ENCODE measurements around the gene C1QL1. TPM values are rescaled to one million over a fixed set of nuclear protein-coding genes. Genes with fewer than 3 reads are reported as not detected.

The C1QL1 gene
- total RNA-seq, 1 experiment from 2014 or later = 8.6 TPM

GRCh38 chr17:44983563-44983962, 15.5 kb upstream of the C1QL1 start:
- peaks cover 11% of the 10 kb centered on the region for H3K4me1 ChIP-seq (ENCODE audit: insufficient read depth, low read length, poor library complexity, severe bottlenecking)
- no TSS peak for BruUV-seq (replicated peaks)
- ChIA-PET CTCF (no interaction called here), POLR2A (ENCODE audit: low non-redundant PET) (interaction anchor here (0.6 kb wide), 1 partner anchor 48 kb away, joined by 8 read pairs; no protein-coding TSS in a partner anchor)
- no peak overlapping the region for H3K4me3 ChIP-seq (ENCODE audit: low read depth, low read length, poor library complexity, severe bottlenecking)
- intact Hi-C loops (cut with micrococcal nuclease; ENCODE audit: unreplicated experiment) = no loop called here
- no peaks in the 10 kb centered on the region for H3K9me3 ChIP-seq (ENCODE audit: low read depth, low read length, poor library complexity, severe bottlenecking)
- no peaks in the 10 kb centered on the region for H3K27me3 ChIP-seq (replicated peaks; ENCODE audit: insufficient read depth, low read depth, low read length, poor library complexity)
- H3K27ac ChIP-seq (ENCODE audit: low read depth, low read length, poor library complexity, severe bottlenecking) = no peak overlapping the region
- H3K36me3 ChIP-seq (ENCODE audit: insufficient read depth, low read length, poor library complexity, severe bottlenecking) = no peaks in the 10 kb centered on the region
- TF ChIP-seq CTCF (conservative IDR thresholded peaks at IDR 0.05; ENCODE audit: low read depth, low read length) (no peak), EZH2 (IDR thresholded peaks at IDR 0.05; ENCODE audit: borderline replicate concordance, low read depth, low read length, poor library complexity, severe bottlenecking) (no peak)
- DNase-seq (ENCODE audit: low spot score) = no peak

- no peaks in the 10 kb centered on the region for H3K27me3 ChIP-seq (replicated peaks; ENCODE audit: insufficient read depth, low read depth, low read length, poor library complexity)
- H3K27ac ChIP-seq (ENCODE audit: low read depth, low read length, poor library complexity, severe bottlenecking) = no peak overlapping the region
- H3K36me3 ChIP-seq (ENCODE audit: insufficient read depth, low read length, poor library complexity, severe bottlenecking) = no peaks in the 10 kb centered on the region
- intact Hi-C loops (cut with micrococcal nuclease; ENCODE audit: unreplicated experiment) = no loop called here
- no TSS peak for BruUV-seq (replicated peaks)
- ChIA-PET POLR2A (ENCODE audit: low non-redundant PET) (no interaction called here), CTCF (no interaction called here)
- peaks cover 2% of the 10 kb centered on the region for H3K4me1 ChIP-seq (ENCODE audit: insufficient read depth, low read length, poor library complexity, severe bottlenecking)
- no peak overlapping the region for H3K4me3 ChIP-seq (ENCODE audit: low read depth, low read length, poor library complexity, severe bottlenecking)
- no peaks in the 10 kb centered on the region for H3K9me3 ChIP-seq (ENCODE audit: low read depth, low read length, poor library complexity, severe bottlenecking)
- DNase-seq (ENCODE audit: low spot score) = no peak
- TF ChIP-seq EZH2 (IDR thresholded peaks at IDR 0.05; ENCODE audit: borderline replicate concordance, low read depth, low read length, poor library complexity, severe bottlenecking) (no peak), CTCF (conservative IDR thresholded peaks at IDR 0.05; ENCODE audit: low read depth, low read length) (no peak)
These were observed 14.1 kb upstream of the C1QL1 start for GRCh38 chr17:44982113-44982702.

- no peak for DNase-seq (ENCODE audit: low spot score)
- H3K27me3 ChIP-seq (replicated peaks; ENCODE audit: insufficient read depth, low read depth, low read length, poor library complexity) = no peaks in the 10 kb centered on the region
- BruUV-seq (replicated peaks) = no TSS peak
- ChIA-PET POLR2A (ENCODE audit: low non-redundant PET) (no interaction called here), CTCF (no interaction called here)
- H3K4me3 ChIP-seq (ENCODE audit: low read depth, low read length, poor library complexity, severe bottlenecking) = no peak overlapping the region
- no peaks in the 10 kb centered on the region for H3K4me1 ChIP-seq (ENCODE audit: insufficient read depth, low read length, poor library complexity, severe bottlenecking)
- no peaks in the 10 kb centered on the region for H3K9me3 ChIP-seq (ENCODE audit: low read depth, low read length, poor library complexity, severe bottlenecking)
- no peaks in the 10 kb centered on the region for H3K36me3 ChIP-seq (ENCODE audit: insufficient read depth, low read length, poor library complexity, severe bottlenecking)
- intact Hi-C loops (cut with micrococcal nuclease; ENCODE audit: unreplicated experiment) = no loop called here
- TF ChIP-seq EZH2 (IDR thresholded peaks at IDR 0.05; ENCODE audit: borderline replicate concordance, low read depth, low read length, poor library complexity, severe bottlenecking) (no peak), CTCF (conservative IDR thresholded peaks at IDR 0.05; ENCODE audit: low read depth, low read length) (no peak)
- H3K27ac ChIP-seq (ENCODE audit: low read depth, low read length, poor library complexity, severe bottlenecking) = no peak overlapping the region
These were observed 13.3 kb upstream of the C1QL1 start for GRCh38 chr17:44981221-44981968.

Data from A673 (cell line).